H1 (cell line): Measurements from ENCODE around the gene MYO7B. TPM values are rescaled to one million over a fixed set of nuclear protein-coding genes. Genes with fewer than 3 reads are reported as not detected.

Source experiments
- CHD1 ChIP-seq: IDR thresholded peaks from 2 replicates; pipeline ENCODE4 v1.6.1; 2012; ENCODE audit warnings: low read depth, low read length, improper control_type of control experiment
- E2F6 ChIP-seq: IDR thresholded peaks from 2 replicates; pipeline ENCODE4 v1.6.1; 2012; ENCODE audit warnings: inconsistent platforms
- POLR2A ChIP-seq, 2 experiments: IDR thresholded peaks; 1 replicate in 1 of 2; 2 replicates in 1 of 2; pipeline ENCODE4 v1.6.1; 2011; ENCODE audit warnings: low read depth in 2 of 2, low read length in 2 of 2, mild to moderate bottlenecking in 2 of 2; ENCODE audit errors: control extremely low read depth in 1 of 2
- RXRA ChIP-seq: IDR thresholded peaks from 2 replicates; pipeline ENCODE4 v1.6.1; 2011; ENCODE audit warnings: low read depth, mild to moderate bottlenecking, low read length, moderate library complexity; ENCODE audit not compliant: insufficient read depth
- polyA plus RNA-seq, 7 experiments: library from polyadenylated mRNA; depleted of rRNA in 3 of 7; stranded (reverse) in 5 of 7; unstranded in 2 of 7; fragments of >200 nt in 5 of 7; fragments of 200-250 nt in 2 of 7; gene quantifications; 1 replicate in 5 of 7; 2 replicates in 1 of 7; 4 replicates in 1 of 7; pipeline versions ENCODE4 v1.2.1 to v1.2.3, GENCODE V29; 2011 to 2013; ENCODE audit warnings: missing spikeins in 2 of 7, mixed read lengths in 2 of 7
- total RNA-seq: library from RNA; stranded (reverse); fragmentation: NEBNext Ultra II Directional; extraction: Animal tissue kit (Norgen Biotek cat#: 25700); gene quantifications from 2 replicates; pipeline ENCODE4 v1.2.1, GENCODE V29; 2021

Gene MYO7B
- total and polyA plus RNA-seq, 2 of the 8 experiments (the other 6 are each of a cell fraction or from before 2014, with no cell fraction given): not detected

- TF ChIP-seq E2F6 (no peak), CHD1 (no peak), POLR2A (IDR thresholded peaks at IDR 0.05; ENCODE audit: control extremely low read depth in 1 of 2, low read depth in 2 of 2, low read length in 2 of 2) (no peak), RXRA (no peak)
Measured at GRCh38 chr2:127536707-127537541, 1.4 kb downstream of the MYO7B start (continued).
